DND-41 (cell line): ENCODE results near the gene SERPINI1.
A peak's percentile ranks its signal among the peaks of the same experiment; 100 is the strongest.

ENCODE experiments used
- ATAC-seq: fragments of 200-7000 bp; cut with Tn5 transposase; 3 replicates; pipeline ENCODE4 v1.9.1; 2021; ENCODE audit warnings: low read depth; ENCODE audit not compliant: insufficient read depth
- DNase-seq: peaks from one replicate; pipeline ENCODE4 v3.0.0-alpha.2; 2020
- H2AFZ ChIP-seq: 2 replicates; pipeline ENCODE4 v1.6.0; 2012; ENCODE audit warnings: low read depth, low read length
- H3K27ac ChIP-seq: 2 replicates; pipeline ENCODE4 v1.5.1; 2012; ENCODE audit warnings: low read length, inconsistent platforms
- H3K27me3 ChIP-seq: fragments of 200-600 bp; sonication (generic); 2 replicates; pipeline ENCODE4 v1.6.0; 2012; ENCODE audit warnings: low read length, mild to moderate bottlenecking, inconsistent platforms; ENCODE audit not compliant: insufficient read depth, poor library complexity
- H3K36me3 ChIP-seq: 2 replicates; pipeline ENCODE4 v1.5.1; 2012; ENCODE audit warnings: low read length, inconsistent platforms; ENCODE audit not compliant: insufficient read depth
- H3K4me1 ChIP-seq: 2 replicates; pipeline ENCODE4 v1.5.1; 2012; ENCODE audit warnings: mild to moderate bottlenecking, low read length; ENCODE audit not compliant: insufficient read depth
- H3K4me2 ChIP-seq: 2 replicates; pipeline ENCODE4 v1.6.0; 2012; ENCODE audit warnings: mild to moderate bottlenecking, moderate library complexity, low read length, inconsistent platforms; ENCODE audit not compliant: insufficient read depth
- H3K4me3 ChIP-seq, 2 experiments: fragments of 200-600 bp in 1 of 2; shearing (Covaris generic) in 1 of 2; 2 replicates each; pipeline ENCODE4 v1.5.1; 2012 to 2016; ENCODE audit warnings: inconsistent platforms in 2 of 2, low read length in 2 of 2, mild to moderate bottlenecking in 2 of 2, low read depth in 1 of 2, moderate library complexity in 1 of 2
- H3K79me2 ChIP-seq: 2 replicates; pipeline ENCODE4 v1.6.0; 2012; ENCODE audit warnings: low read length, inconsistent platforms; ENCODE audit not compliant: insufficient read depth
- H3K9ac ChIP-seq: 2 replicates; pipeline ENCODE4 v1.6.0; 2012; ENCODE audit warnings: low read depth, mild to moderate bottlenecking, inconsistent platforms, low read length, moderate library complexity
- H3K9me3 ChIP-seq: 2 replicates; pipeline ENCODE4 v1.5.1; 2012; ENCODE audit warnings: low read length, moderate library complexity, mild to moderate bottlenecking, inconsistent platforms; ENCODE audit not compliant: insufficient read depth, severe bottlenecking
- H4K20me1 ChIP-seq: 2 replicates; pipeline ENCODE4 v1.6.0; 2012; ENCODE audit warnings: low read length; ENCODE audit not compliant: insufficient read depth
- CTCF ChIP-seq: IDR thresholded peaks from 2 replicates; pipeline ENCODE4 v1.5.1; 2012; ENCODE audit warnings: borderline replicate concordance, low read length, moderate library complexity, mild to moderate bottlenecking; ENCODE audit not compliant: poor library complexity, severe bottlenecking; ENCODE audit errors: extremely low read depth
- EZH2 ChIP-seq: IDR thresholded peaks from 3 replicates; pipeline ENCODE4 v1.6.1; 2012; ENCODE audit warnings: borderline replicate concordance, low read depth, mild to moderate bottlenecking, moderate library complexity, low read length, inconsistent platforms; ENCODE audit not compliant: severe bottlenecking

Gene SERPINI1

GRCh38 chr3:167732313-167733065 is 3.0 kb upstream of the SERPINI1 start:
- H3K36me3 ChIP-seq: no peaks in the 10 kb centered on the region
- peaks cover 72% of the 10 kb centered on the region for H3K79me2 ChIP-seq
- no peak overlapping the region for H3K27ac ChIP-seq
- no peaks in the 10 kb centered on the region for H3K9me3 ChIP-seq
- H2AFZ ChIP-seq: no peak overlapping the region
- no peak for DNase-seq
- no peak overlapping the region; a peak in 1 of 4 replicates for H3K4me3 ChIP-seq
- peaks cover 38% of the 10 kb centered on the region for H4K20me1 ChIP-seq
- no peak for TF ChIP-seq CTCF
- no peak for TF ChIP-seq EZH2
- no peak overlapping the region for H3K9ac ChIP-seq
- H3K27me3 ChIP-seq: no peaks in the 10 kb centered on the region
- H3K4me2 ChIP-seq: peak overlapping the region; percentile 86; the same call in 1 of the 2 replicates
- peaks cover 39% of the 10 kb centered on the region for H3K4me1 ChIP-seq
- ATAC-seq: no peak

GRCh38 chr3:167733961-167734497 is 1.5 kb upstream of the SERPINI1 start:
- peak overlapping the region; percentile 65 to 92; a peak in 3 of 4 replicates for H3K4me3 ChIP-seq
- H2AFZ ChIP-seq: peak overlapping the region; percentile 96
- TF ChIP-seq EZH2 (no peak), CTCF (no peak)
- peaks cover 57% of the 10 kb centered on the region for H3K79me2 ChIP-seq
- DNase-seq: no peak
- H3K9ac ChIP-seq: peak overlapping the region; percentile 72
- peaks cover 24% of the 10 kb centered on the region; the same call in 1 of the 2 replicates for H4K20me1 ChIP-seq
- peak overlapping the region; percentile 86 for H3K4me2 ChIP-seq
- ATAC-seq: no peak
- no peaks in the 10 kb centered on the region for H3K36me3 ChIP-seq
- H3K9me3 ChIP-seq: no peaks in the 10 kb centered on the region
- no peaks in the 10 kb centered on the region for H3K27me3 ChIP-seq
- peaks cover 39% of the 10 kb centered on the region for H3K4me1 ChIP-seq
- peak overlapping the region; percentile 94 for H3K27ac ChIP-seq

DNA sequence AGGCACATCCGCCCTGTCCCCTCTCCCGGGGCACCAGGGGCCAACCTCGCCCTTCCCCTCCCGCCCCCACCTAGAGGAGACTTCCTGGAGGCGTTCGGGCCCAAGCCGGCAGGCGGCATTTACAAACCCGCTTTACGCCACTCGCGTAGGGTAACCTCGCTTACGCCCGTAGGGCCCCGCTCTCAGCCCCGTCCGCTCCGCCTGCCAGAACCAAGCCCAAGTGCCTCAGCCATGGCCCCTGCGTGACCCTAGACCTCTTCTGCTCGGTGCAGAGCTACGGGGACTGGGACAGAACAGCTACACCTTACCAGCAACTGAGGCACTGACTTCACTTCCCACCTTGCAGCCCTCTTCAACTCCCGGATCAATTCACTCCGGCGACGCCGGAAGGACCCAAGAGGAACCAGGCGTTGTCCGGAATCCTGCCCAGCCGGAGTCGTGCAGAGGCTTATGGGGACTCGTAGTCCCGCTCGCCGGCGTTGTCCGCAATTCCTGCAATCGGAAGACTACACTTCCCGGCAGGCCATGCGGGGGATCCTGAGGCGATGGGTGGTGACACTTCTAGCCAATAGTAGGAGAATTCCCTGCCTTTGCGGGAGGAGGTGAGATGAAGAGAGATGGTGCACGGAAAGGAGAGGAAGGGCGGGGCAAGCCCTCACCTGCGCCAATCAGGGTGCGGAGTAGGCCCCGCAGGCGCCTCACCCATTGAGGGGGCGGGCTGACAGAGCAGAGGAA is 856 bp upstream of the SERPINI1 start, which contains the start of gene PDCD10:
Gene PDCD10 (minus strand): TSS at position 395 of the 735 bp plus-strand sequence. CDS start 14,735 bp downstream, outside the sequence.
- Histone ChIP-seq H3K4me3 (peak within 1 kb of the TSS; percentile 65 to 92; a peak in 3 of 4 replicates), H3K27me3 (no peaks in the 10 kb centered on the region), H3K4me1 (peaks cover 39% of the 10 kb centered on the region), H3K4me2 (peak within 1 kb of the TSS; percentile 86), H4K20me1 (peaks cover 18% of the 10 kb centered on the region; the same call in 1 of the 2 replicates), H3K79me2 (peaks cover 50% of the 10 kb centered on the region), H3K36me3 (no peaks in the 10 kb centered on the region), H3K9me3 (no peaks in the 10 kb centered on the region), H3K27ac (peak within 1 kb of the TSS; percentile 94), H3K9ac (peak within 1 kb of the TSS; percentile 72), H2AFZ (peak within 1 kb of the TSS; percentile 96)
- ATAC-seq (peak; percentile 83), DNase-seq (peak; percentile 97)
- no peak for TF ChIP-seq CTCF
- no peak for TF ChIP-seq EZH2
